Measurements from ENCODE around the gene UNC45A.

Gene UNC45A

GRCh38 chr15:90889736-90890456 lies 45.2 kb upstream of the UNC45A start:
- no peaks in the 10 kb centered on the region for H3K36me3 ChIP-seq
- no peak overlapping the region for H3K27ac ChIP-seq
- DNase-seq: no peak
- H3K27me3 ChIP-seq (ENCODE audit: insufficient read depth, low read depth, severe bottlenecking): no peaks in the 10 kb centered on the region
- no peak for TF ChIP-seq CTCF (IDR thresholded peaks at IDR 0.05; ENCODE audit: low read depth, low read length)
- H3K4me3 ChIP-seq (ENCODE audit: low read depth, low read length): no peak overlapping the region
- no peaks in the 10 kb centered on the region for H3K9me3 ChIP-seq (ENCODE audit: severe bottlenecking)

- no peak for DNase-seq
- Histone ChIP-seq H3K9me3 (ENCODE audit: severe bottlenecking) (no peaks in the 10 kb centered on the region), H3K4me3 (ENCODE audit: low read depth, low read length) (no peak overlapping the region), H3K36me3 (no peaks in the 10 kb centered on the region), H3K27ac (no peak overlapping the region), H3K27me3 (ENCODE audit: insufficient read depth, low read depth, severe bottlenecking) (no peaks in the 10 kb centered on the region)
- TF ChIP-seq CTCF (IDR thresholded peaks at IDR 0.05; ENCODE audit: low read depth, low read length): no peak
Measured at GRCh38 chr15:90890839-90891238, 44.2 kb upstream of the UNC45A start.

GRCh38 chr15:90891346-90891949 lies 43.6 kb upstream of the UNC45A start:
- Histone ChIP-seq H3K4me3 (ENCODE audit: low read depth, low read length) (no peak overlapping the region), H3K27me3 (ENCODE audit: insufficient read depth, low read depth, severe bottlenecking) (no peaks in the 10 kb centered on the region), H3K9me3 (ENCODE audit: severe bottlenecking) (no peaks in the 10 kb centered on the region), H3K36me3 (no peaks in the 10 kb centered on the region), H3K27ac (no peak overlapping the region)
- DNase-seq: no peak
- TF ChIP-seq CTCF (IDR thresholded peaks at IDR 0.05; ENCODE audit: low read depth, low read length): no peak

- H3K36me3 ChIP-seq: no peaks in the 10 kb centered on the region
- no peak for DNase-seq
- no peak overlapping the region for H3K27ac ChIP-seq
Measured at GRCh38 chr15:90892023-90892422, 43.1 kb upstream of the UNC45A start.

GRCh38 chr15:90892498-90893174 lies 42.4 kb upstream of the UNC45A start:
- no peak overlapping the region for H3K4me3 ChIP-seq (ENCODE audit: low read depth, low read length)
- no peaks in the 10 kb centered on the region for H3K9me3 ChIP-seq (ENCODE audit: severe bottlenecking)
- no peak for DNase-seq
- H3K27me3 ChIP-seq (ENCODE audit: insufficient read depth, low read depth, severe bottlenecking): no peaks in the 10 kb centered on the region
- no peak overlapping the region for H3K27ac ChIP-seq
- TF ChIP-seq CTCF (IDR thresholded peaks at IDR 0.05; ENCODE audit: low read depth, low read length): no peak
- no peaks in the 10 kb centered on the region for H3K36me3 ChIP-seq

More at GRCh38 chr15:90892023-90892422, 43.1 kb upstream of the UNC45A start:
- TF ChIP-seq CTCF (IDR thresholded peaks at IDR 0.05; ENCODE audit: low read depth, low read length): no peak
- Histone ChIP-seq H3K4me3 (ENCODE audit: low read depth, low read length) (no peak overlapping the region), H3K9me3 (ENCODE audit: severe bottlenecking) (no peaks in the 10 kb centered on the region), H3K27me3 (ENCODE audit: insufficient read depth, low read depth, severe bottlenecking) (no peaks in the 10 kb centered on the region)
